CD4-positive, alpha-beta T cell treated with Interleukin-12 subunit alpha and Interleukin-12 subunit beta, for 1 hour (primary cell): ENCODE measurements around the gene MATCAP1.

Source experiments
- DNase-seq: peaks from one replicate; pipeline ENCODE4 v3.0.0-alpha.2; 2020

Gene MATCAP1

GRCh38 chr16:67207249-67208091 is 23.7 kb upstream of the MATCAP1 start:
- no peak for DNase-seq

GRCh38 chr16:67206838-67207248 is 23.1 kb upstream of the MATCAP1 start:
- no peak for DNase-seq

DNA sequence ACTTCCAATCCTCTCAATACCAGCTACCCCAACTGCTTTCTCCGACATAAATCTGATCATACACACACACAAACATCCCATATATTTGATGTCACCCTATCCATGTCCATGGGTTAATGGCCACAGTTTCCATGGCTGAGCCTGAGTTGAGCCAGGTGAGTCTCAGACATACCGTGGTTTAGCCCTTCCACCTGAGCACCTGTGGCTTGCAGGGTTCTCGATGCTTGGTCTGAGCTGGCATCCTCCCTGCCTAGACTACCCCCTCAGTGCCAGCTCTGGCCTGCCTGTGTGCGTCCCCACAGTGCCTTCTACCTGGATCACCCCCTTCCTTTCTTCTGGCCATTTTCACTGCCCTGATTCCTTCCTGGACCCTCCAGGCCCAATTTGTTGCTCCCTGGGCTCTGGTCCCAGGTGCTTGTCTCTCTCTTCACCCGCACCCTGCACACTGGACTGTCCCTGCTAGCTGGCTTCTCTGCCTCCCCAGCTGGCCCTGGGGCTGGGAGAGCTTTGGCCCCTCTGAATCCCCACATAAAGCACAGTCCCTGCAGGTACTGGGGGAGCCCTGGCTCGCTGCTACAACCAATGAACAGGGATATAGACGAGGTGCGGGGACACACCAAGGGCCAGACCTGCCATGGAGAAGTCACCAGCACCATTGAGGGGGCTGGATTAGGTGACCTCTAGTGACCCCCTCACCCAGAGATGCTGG is 22.5 kb upstream of the MATCAP1 start:
- DNase-seq, result no peak

DNA sequence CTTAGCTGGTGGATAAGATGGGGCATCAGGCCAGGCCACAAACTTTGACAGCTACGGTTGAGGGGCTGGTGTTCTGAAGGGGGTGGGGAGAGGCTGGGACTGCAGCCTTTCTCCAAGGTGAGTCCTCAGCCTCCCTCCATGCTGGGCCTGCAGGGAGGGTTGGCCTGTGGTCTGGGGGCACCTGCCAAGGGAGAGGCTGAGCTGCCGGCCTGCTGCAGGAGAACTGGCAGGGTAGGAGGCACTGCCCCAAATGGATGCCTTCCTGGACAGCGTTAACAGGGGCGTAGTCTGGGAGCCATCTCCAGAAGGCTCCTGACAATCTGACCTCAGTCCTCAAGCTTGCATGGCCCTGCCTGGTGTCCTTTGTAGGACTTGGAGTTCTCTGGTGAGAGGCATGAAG is 20.3 kb upstream of the MATCAP1 start:
- DNase-seq, result no peak

GRCh38 chr16:67202956-67203493 is 19.3 kb upstream of the MATCAP1 start:
- no peak for DNase-seq

DNA sequence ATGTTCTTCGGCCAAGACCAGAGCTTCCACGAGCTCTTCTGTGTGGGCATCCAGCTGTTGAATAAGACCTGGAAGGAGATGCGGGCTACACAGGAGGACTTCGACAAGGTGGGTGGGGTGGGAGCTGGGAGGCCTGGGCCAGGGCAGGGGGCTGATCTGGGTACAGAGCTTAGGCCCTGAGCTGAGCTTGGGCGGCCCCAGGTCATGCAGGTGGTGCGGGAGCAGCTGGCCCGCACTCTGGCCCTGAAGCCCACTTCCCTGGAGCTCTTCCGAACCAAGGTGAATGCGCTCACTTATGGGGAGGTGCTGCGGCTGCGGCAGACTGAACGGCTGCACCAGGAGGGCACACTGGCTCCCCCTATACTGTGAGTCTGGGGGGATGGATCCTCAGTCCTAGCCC is 18.7 kb upstream of the MATCAP1 start:
- DNase-seq, result no peak

GRCh38 chr16:67201411-67202345 is 17.9 kb upstream of the MATCAP1 start:
- DNase-seq, result no peak

DNA sequence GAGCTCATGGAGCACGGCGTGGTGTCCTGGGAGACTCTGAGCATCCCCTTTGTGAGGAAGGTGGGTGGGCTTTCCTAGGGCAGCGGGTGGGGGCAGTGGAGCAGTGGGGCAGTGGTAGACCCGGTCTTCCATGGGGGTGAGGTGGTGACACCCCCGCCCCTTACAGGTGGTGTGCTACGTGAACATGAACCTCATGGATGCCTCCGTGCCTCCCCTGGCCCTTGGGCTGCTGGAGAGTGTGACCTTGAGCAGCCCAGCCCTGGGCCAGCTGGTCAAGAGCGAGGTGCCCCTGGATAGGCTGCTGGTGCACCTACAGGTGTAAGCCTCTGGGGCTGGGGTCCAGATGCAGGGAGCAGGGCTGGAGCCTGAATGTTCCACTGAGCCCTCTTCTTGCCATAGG is 16.7 kb upstream of the MATCAP1 start:
- DNase-seq, result no peak

DNA sequence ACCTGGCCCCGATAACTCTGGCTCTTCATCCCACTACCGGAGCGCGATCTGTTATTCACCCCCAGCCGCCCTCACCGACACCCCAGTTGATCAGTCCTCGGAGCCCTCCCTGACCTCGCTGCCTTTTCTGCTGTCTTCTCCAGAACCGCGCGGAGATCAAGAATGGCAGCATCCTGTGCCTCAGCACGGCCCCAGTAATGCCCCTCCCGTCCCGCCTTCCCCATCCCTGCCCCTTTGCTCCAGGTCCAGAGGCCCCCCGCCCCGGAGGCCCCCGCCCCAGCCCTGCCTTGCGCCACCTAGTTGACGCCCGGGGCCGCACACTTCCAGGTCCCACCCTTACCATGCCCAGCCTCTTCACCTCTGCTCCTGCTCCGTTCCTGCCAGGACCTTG is 16.0 kb upstream of the MATCAP1 start:
- no peak for DNase-seq

GRCh38 chr16:67199011-67199807 is 15.4 kb upstream of the MATCAP1 start, which contains the start of gene ELMO3:
ELMO3 (plus strand) TSS chr16:67199131; CDS start chr16:67199327, 196 bp downstream.
- no peak for DNase-seq

DNA sequence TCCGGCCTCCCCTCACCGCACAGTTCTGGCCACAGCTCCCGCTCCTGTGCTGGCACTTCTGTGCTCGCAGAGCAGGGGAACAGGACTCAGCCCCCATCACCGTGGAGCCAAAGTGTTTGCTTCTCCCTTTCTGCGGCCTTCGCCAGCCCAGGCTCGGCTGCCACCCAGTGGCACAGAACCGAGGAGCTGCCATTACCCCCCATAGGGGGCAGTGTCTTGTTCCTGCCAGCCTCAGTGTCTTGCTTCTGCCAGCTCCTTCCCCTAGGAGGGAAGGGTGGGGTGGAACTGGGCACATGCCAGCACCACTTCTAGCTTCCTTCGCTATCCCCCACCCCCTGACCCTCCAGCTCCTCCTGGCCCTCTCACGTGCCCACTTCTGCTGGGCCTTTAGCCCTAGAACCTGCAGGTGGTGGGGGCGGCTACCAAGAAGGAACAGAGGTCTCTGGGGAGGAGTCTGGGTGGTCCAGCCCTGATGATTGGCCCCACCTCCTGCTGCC is 14.5 kb upstream of the MATCAP1 start:
- DNase-seq, result peak; percentile 32

DNA sequence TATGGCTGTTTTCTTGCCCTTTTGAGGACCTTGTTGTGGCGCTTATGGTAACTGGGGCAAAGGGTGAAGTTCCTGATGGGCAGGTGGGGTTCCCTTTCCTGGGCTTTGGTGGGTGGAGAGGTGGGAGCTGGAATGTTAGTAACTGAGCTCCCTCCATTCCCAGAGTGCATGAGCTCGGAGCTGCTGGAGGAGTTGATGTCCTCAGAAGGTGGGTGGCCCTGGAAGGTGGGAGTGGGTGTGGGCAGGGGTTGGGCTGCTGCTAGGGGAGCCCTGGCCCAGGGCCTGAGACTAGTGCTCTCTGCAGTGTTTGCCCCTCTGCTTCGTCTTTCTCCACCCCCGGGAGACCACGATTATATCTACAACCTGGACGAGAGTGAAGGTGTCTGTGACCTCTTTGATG is 13.9 kb upstream of the MATCAP1 start:
- DNase-seq, result no peak

DNA sequence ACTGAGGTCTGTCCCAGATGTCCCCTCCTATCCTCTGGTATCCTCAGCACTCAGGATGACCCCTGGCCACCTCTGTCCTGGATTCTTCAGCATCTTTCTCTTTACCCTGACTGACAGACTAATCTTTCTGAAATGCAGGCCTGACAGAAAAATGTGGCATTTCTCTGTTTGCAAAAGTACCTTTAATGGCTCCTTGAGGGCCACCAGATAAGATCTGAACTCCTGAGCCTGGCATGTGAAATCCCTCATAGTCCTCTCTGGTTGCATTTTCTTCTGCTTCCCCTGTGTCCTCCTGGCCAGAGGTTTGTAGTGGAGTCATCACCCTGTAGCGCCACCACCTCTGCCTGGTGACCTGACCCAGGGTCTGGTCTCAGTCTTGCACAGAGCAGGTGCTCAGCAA is 13.1 kb upstream of the MATCAP1 start:
- DNase-seq, result no peak

DNA sequence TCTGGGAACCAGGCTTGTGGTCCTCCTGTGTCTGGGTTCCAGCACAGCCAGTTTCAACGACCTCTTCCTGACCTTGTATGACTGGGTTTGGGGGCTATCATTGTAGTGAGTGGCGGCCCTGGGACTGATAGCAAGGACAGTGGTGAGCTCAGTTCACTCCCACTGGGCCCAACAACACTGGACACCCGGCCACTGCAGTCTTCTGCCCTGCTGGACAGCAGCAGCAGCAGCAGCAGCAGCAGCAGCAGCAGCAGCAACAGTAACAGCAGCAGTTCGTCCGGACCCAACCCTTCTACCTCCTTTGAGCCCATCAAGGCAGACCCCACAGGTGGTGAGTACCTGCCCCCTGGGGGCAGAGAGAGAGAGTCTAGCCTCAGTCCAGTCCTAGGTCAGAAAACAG is 11.9 kb upstream of the MATCAP1 start:
- no peak for DNase-seq

GRCh38 chr16:67194260-67194659 is 10.5 kb upstream of the MATCAP1 start:
- DNase-seq, result no peak

DNA sequence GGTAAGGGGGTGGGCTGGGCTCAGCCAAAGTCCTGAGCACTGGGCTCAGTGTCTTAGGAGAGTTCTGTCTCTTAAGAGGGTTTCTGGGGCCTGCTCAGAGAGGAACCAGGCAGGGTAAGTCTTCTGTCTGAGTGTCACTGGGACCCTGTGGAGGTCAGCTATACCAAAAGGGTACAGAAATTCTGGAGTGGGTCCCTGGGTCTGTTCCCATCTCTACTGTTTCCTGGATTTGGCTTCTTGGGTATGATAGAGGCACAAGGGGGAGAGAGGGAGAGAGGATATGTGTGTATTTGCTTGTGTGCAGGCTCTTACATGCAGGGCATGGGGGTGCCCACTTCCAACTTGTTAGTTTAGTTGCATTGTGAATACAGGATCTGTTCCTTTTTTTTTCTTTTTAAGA is 9.8 kb upstream of the MATCAP1 start:
- no peak for DNase-seq

DNA sequence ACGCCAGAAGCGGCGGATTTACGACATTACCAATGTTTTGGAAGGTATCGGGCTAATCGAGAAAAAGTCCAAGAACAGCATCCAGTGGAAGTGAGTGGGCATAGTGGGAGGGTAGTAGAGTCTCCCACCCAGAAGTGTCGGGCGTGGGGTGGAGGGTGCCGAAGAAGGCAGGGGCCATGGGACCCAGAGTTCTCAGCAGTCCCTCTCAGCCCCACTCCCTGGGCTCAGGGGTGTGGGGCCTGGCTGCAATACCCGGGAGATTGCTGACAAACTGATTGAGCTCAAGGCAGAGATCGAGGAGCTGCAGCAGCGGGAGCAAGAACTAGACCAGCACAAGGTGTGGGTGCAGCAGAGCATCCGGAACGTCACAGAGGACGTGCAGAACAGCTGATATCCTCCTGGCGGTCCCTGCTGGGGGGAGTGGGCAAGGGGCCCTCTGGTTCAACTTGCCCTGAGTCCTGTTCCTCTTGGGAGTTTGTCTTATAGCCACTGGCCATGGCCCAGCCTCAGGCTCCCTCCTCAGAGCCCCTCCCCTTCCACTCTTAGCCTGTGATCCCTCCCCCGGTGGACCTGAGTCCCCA is 9.1 kb upstream of the MATCAP1 start:
- DNase-seq, result peak; percentile 14

- peak; percentile 89 for DNase-seq
Observed at GRCh38 chr16:67191995-67192681, 8.4 kb upstream of the MATCAP1 start, which contains the start of gene E2F4. E2F4 (plus strand) TSS chr16:67192155; CDS start chr16:67192228, 73 bp downstream.

DNA sequence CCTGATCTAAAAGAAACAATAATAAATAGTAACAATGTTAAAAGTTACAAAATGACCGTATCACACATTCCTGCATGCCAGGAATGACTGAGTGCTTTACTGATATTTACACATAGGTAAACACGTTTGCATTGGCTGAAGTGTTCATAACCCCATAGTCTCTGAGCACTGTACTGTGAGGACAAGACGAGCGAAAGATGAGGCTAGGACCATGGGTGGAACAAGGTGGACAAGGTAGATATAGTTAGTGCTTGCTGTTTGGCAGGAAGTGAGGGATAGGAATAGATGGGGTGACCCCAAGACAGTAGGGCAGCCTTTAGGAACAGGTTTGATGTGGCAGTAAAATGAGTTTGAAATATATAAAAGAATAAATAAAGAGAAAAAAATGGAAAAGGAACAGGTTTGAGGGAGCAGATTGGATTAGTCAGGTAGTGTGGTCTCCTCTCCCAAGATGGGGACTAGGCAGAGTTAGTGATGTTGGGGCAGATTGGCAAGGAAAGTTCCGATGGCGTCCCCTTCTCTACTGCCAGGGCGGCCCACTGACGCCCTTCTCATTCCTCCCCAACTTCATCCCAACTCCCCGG is 7.7 kb upstream of the MATCAP1 start:
- DNase-seq, result no peak
